Measurements from ENCODE around the gene ECE1.

DNA sequence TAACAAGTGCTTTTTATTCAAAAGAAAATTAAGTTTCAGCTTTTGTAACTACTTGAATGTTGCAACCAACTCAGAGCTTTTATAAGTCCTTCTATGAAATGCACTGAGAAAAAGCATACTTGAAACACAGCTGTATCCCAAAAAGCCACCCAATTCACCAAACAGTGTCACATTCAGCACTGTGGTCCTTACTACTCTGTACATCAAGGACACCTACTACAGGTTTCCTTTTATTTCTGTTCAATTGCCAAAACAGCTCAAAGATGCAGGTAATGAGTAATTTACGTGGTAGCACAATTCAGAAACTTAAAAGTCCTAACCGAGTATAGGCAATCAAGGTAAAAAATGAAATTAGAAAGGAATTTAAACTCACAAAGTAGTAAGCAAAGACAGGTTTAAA is 116.0 kb downstream of the ECE1 start:
- TF ChIP-seq EZH2 (IDR thresholded peaks at IDR 0.05) = no peak
- TF ChIP-seq, protein P1, sequence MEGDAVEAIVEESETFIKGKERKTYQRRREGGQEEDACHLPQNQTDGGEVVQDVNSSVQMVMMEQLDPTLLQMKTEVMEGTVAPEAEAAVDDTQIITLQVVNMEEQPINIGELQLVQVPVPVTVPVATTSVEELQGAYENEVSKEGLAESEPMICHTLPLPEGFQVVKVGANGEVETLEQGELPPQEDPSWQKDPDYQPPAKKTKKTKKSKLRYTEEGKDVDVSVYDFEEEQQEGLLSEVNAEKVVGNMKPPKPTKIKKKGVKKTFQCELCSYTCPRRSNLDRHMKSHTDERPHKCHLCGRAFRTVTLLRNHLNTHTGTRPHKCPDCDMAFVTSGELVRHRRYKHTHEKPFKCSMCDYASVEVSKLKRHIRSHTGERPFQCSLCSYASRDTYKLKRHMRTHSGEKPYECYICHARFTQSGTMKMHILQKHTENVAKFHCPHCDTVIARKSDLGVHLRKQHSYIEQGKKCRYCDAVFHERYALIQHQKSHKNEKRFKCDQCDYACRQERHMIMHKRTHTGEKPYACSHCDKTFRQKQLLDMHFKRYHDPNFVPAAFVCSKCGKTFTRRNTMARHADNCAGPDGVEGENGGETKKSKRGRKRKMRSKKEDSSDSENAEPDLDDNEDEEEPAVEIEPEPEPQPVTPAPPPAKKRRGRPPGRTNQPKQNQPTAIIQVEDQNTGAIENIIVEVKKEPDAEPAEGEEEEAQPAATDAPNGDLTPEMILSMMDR (IDR thresholded peaks at IDR 0.05) = no peak
